ENCODE data around the gene LNX1. TPM values are rescaled to one million over a fixed set of nuclear protein-coding genes. Genes with fewer than 3 reads are reported as not detected.

Gene LNX1
- total RNA-seq, 1 donor from 2014 or later, result 10.7 TPM

DNA sequence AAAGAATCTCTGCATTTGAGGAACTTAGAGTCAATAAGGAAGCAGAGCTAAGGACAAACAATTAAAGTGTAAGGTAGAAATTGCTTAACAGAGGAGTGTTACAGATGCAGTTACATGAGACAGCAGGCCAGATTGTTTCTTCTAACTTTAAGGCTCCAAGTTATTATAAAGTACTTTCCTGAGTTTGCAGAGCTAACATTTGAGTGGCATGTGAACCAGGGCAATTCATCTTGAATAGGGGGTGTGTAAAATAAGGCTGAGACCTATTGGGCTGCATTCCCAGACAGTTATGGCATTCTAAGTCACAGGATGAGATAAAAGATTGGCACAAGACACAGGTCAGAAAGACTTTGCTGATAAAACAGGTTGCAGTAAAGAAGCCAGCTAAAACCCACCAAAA lies 7.6 kb upstream of the LNX1 start:
- no peak for DNase-seq

GRCh38 chr4:53598483-53598882 lies 7.2 kb upstream of the LNX1 start:
- no peak for DNase-seq

- no peak for DNase-seq
Measured at GRCh38 chr4:53596901-53597300, 5.6 kb upstream of the LNX1 start.

- DNase-seq, result no peak
Measured at GRCh38 chr4:53595834-53596233, 4.5 kb upstream of the LNX1 start.

GRCh38 chr4:53595204-53595603 lies 3.9 kb upstream of the LNX1 start:
- DNase-seq, result no peak

GRCh38 chr4:53593765-53594164 lies 2.5 kb upstream of the LNX1 start:
- no peak for DNase-seq

DNA sequence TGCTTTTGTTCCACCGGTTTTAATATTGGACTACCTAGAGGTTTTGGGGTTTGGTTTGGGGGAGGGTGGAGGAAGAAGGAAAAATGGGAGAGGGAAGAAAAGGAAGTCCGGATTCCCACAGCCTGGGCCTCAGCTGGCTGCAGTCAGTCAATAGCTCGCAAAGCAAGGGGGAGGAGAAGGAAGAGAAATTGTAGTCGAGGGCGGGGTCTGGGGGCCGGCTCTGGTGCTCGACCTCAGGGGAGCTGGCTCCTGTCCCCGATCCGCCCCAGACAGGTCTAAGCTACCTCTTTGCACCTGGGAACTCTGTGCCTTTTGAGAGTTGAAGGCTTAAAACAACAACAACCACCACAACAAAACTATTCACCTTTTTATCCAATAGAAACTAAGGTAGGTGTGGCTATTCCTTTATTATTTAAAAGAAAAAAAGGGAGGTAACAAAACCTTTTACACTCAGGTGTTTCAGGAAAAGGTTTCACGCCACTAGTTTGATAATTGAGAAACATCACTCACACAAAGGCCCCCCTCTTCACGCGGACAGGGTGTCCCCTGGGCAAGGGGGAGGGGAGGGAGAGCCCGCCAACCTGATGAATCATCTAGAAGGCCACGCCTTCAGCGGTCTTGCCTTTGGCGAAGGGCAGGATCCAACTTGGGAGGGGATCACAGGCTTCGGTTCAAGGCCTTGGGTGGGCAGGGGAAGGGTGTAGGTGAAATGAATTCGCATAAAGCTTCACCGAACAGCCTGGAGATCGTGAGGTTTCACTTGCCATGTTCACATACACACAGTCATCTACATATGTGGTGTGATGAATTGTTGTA lies 1.6 kb upstream of the LNX1 start:
- peak; percentile 83 for DNase-seq

DNA sequence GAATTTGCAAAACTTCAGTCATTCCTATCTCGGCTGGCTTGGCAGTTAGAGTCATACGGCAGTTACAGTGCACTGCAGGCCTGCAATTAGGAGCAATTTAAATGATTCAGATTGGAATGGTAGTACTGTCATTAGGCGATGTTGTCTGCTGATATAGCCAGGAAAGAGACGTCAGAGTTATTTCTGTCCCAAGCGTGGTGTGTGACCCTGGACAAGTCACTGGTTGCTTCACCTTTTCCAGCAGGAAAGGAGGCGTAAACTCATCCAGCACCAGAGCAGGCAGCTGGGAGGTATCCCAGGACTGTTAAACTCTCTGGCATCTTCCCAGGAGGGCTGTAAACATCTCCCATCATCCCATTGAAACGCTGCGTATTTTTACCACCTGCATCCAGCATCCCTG lies 836 bp upstream of the LNX1 start:
- DNase-seq, result peak; percentile 50

DNA sequence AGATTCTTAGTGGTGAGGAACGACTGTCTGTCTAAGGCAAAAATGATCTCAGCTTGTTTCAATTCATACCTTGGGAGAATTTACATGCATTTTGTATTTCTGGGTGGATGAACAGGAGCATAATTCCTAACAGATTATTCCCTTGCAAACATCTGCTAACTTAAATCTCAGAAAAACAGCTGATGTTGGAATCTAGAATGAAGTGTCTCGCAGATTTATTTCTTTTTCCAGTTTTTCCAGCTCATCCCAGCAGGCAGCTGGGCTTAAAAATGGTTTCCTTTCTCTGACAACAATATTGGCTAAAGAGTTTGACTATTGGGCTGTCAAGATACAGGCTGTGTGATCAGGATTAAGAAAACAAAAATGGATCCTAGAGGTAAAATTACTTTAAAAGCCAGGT lies 1.1 kb downstream of the LNX1 start:
- peak; percentile 11 for DNase-seq

DNA sequence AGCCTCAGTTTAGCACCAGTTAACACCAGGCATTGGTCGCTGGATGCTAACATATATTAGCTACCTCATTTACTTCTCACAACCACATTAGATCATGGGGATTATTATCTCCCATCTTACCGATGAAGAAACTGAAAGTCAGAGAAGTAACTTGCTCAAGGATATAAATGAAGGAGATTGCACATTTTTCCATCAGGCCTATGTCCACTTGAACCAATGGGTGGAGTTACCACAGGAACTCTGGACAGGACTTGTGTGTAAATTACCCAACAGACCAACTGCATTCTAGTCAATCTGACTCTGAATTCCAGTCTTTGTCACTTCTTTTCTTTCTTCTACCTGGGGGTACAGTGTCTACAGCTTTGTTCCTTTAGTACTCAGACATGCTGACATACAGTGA lies 1.8 kb downstream of the LNX1 start:
- DNase-seq, result no peak

DNA sequence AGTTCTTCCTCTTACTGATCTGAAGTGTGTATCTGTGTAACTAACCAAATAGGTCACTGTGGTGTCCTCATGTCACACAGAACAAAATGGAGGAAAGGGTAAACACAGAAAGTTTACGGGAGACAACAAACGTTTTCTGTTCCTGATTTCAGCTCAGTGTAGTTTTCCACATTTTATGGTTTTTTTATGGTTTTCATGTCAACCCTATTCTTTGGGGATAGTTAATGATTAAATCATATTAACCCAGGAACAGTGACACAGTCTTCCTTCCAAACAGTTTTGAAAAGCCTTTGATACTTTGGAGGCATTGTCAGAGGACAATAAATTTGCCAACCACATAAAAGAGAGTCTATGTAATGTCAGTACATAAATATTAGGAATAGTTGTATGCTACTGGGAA lies 4.2 kb downstream of the LNX1 start:
- DNase-seq, result no peak

DNA sequence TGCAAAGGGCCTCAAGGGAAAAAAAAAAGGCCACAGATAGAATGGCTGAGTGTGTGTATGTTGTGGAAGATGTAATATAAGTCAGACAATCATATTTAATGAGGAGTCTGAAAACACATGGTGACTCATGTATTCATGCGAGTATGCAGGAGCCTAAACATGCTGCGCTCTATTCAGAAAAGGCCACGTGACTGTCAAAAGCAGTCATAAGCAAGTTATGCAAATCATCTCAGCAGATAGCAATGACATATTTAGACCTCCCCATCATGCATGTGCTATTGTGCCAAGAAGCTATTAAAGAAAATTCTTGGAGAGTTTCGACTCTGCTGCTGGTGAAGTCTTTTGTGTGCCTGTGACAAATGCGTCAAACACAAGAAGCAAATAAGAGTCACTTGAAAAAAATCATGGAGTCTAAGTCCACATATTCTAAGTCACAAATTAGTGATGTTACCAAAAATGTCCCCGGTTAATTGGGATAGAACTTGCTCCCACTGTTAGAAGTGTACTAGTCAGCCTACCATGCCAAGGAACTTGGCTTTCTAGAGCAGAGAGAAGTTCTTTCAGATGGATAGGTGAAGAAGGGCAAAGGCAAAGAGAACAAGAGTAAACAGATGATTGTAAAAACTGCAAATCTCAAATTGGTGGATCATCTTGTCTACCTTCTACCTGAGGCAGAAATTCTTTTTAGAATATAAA lies 5.0 kb downstream of the LNX1 start:
- DNase-seq, result peak; percentile 21

DNA sequence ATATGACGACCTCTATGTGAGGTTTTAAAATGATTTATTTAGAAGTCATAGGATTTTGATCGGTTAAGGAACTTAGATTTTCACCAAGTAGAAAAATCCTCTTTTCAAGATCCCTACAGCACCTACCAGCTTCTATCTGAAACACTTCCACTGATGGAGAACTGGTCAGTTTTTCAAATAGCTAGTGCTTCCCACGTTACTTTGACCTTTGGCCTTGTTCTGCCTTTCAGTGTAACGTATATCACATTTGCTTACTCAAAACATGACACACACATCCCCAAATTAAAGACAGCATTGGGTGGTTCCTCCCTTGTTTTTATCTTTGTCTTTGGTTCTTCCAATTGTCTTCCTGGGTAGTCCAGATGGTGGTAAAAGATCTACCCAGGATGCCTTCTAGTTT lies 6.6 kb downstream of the LNX1 start:
- no peak for DNase-seq

DNA sequence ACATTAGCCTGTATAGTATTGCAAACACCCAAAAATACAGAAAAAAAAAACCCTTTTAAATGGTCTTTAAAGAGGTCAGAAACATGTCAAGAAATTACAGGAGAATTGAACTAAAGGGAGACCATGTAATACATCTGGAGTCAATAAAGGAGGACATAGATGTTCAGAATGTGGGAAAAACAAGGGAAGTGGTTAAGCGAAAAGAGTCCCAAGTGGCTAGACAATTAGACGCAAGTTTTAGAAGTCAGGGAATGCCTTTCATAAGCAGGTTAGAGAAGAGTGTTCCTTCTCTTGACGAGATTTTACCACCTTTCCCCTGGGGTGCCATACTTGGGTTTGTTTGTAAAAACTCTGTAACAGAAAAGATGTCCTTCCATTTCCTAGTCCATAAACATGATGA lies 7.8 kb downstream of the LNX1 start:
- DNase-seq, result peak; percentile 18

- DNase-seq, result peak; percentile 15
Measured at GRCh38 chr4:53582194-53582593, 9.1 kb downstream of the LNX1 start.

- DNase-seq, result no peak
Measured at GRCh38 chr4:53580274-53580673, 11.0 kb downstream of the LNX1 start.

- DNase-seq, result no peak
Measured at GRCh38 chr4:53579826-53580225, 11.5 kb downstream of the LNX1 start.

DNA sequence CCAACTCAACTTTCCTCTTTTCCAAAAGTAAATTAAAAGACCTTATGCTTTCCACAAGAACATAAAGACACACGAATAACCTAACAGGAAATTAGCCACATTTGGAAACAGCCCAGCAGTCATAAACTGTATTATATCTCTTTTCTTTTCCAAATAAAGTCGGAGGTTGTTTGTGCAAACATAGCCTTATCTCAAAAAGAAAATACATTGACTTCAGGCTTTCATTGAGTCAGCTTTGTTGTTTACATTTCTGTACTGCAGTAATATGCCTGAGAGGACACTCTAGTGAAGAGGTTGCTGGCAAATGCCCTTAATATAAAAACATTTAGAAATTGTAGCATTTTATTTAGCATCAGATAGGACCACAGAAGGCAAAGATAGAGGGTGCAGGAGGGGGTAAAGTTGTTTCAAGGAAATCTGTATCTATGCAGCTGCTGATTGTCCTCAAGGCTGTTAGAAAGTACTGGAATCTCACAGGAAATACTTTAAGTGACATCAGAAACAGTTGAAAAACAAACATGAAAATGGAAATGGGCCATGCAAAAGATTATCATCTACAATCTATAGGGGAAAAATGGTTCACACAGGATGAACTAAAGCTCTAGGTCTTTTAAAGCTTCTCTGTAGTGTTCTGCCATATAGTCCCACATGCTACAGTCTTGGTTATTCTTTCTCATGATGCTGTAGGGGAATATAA lies 14.5 kb downstream of the LNX1 start:
- DNase-seq, result no peak

- no peak for DNase-seq
Measured at GRCh38 chr4:53576071-53576617, 15.1 kb downstream of the LNX1 start.

DNA sequence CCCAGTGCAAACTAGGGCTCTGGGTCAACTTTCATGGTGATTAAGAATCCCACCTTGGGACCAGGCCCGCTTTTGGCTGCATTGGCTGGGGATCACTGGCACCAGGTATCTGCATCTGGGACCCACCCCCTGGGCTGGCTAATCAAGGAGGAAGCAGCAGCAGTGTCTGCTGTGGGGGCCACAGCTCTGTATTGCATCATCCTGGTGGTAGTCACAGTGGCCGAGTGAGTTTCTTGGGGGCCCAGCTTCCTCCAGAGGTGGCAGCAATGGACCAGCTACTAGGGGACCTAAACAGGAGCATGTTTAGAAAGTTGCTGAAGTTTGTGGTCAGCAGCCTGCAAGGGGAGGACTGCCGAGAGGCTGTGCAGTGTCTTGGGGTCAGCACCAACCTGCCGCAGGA lies 15.7 kb downstream of the LNX1 start:
- DNase-seq, result no peak

GRCh38 chr4:53574528-53574927 lies 16.8 kb downstream of the LNX1 start:
- no peak for DNase-seq

DNA sequence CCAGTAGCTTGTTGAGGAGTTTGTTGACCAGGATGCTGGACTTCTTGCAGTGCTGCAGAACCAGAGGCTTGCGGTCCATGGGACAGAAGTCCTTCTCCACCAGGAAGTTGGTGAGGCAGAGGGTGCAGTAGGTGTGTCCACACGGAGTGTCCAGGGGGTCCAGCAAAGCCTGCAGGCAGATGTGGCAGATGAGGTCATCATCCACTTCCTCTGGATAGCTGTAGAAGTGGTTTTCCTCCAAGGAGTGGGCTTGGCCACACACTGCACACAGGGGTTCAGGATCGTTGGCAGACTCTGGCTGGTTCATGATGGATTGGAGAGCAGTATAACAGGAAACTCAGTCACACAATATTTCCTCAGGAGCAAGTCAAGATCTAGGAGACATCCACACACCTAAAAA lies 17.6 kb downstream of the LNX1 start:
- no peak for DNase-seq

DNA sequence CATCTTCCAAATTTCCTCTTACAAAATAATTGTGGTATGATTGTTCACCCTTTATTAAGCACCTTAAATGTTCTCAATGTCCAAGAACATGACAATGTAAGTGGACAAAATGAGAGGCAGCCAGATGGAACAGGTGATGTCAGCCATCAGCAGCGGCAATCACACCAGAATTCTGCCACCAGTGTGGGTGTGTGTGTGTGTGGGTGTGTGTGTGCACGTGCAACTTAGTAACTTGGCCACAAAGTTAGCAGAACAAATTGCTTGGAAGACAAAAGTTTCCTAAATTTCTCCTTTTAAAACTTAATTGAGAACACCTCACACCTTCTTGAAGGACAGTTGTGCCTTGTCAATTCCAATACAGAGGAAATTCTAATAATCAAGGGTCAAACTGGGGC lies 18.7 kb downstream of the LNX1 start:
- DNase-seq, result no peak

All from tongue (tissue), 2 donors.